ENCODE data around the gene GATC. TPM values are rescaled to one million over a fixed set of nuclear protein-coding genes. Genes with fewer than 3 reads are reported as not detected.
A peak's percentile ranks its signal among the peaks of the same experiment; 100 is the strongest.

GATC gene
- polyA plus RNA-seq, 1 experiment: 25.9 TPM

DNA sequence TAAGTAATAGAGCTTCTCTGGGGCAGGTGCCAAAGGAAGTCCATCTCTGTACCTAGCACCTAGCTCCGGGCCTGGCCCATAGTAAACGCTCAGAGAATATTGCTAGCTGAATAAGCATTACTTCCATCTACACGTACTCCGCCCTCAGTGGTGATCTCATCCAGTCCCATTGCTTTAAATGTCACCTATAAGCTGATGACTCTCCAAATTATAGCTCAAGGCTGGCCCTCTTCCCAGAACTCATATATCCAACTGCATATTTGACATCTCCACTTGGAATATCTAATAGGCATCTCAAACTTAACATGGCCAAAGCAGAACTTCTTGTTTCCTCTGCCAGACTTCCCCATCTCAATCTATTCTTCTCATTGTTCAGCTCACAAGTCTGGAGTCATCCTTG, 42.8 kb downstream of the GATC start:
- ChIA-PET CTCF (interaction anchor here (1.3 to 1.5 kb wide), 2 partner anchors 19 to 20 kb away, joined by 4 to 5 read pairs; no protein-coding TSS in a partner anchor), POLR2A (no interaction called here)
- Histone ChIP-seq H3K9me3 (ENCODE audit: control insufficient read depth, insufficient read depth, low read length) (no peaks in the 10 kb centered on the region), H3K27ac (ENCODE audit: low read depth, low read length) (no peak overlapping the region), H3K4me3 (ENCODE audit: low read depth, low read length) (no peak overlapping the region), H3K27me3 (ENCODE audit: control insufficient read depth, insufficient read depth, low read length) (no peaks in the 10 kb centered on the region)
- TF ChIP-seq, protein P1, sequence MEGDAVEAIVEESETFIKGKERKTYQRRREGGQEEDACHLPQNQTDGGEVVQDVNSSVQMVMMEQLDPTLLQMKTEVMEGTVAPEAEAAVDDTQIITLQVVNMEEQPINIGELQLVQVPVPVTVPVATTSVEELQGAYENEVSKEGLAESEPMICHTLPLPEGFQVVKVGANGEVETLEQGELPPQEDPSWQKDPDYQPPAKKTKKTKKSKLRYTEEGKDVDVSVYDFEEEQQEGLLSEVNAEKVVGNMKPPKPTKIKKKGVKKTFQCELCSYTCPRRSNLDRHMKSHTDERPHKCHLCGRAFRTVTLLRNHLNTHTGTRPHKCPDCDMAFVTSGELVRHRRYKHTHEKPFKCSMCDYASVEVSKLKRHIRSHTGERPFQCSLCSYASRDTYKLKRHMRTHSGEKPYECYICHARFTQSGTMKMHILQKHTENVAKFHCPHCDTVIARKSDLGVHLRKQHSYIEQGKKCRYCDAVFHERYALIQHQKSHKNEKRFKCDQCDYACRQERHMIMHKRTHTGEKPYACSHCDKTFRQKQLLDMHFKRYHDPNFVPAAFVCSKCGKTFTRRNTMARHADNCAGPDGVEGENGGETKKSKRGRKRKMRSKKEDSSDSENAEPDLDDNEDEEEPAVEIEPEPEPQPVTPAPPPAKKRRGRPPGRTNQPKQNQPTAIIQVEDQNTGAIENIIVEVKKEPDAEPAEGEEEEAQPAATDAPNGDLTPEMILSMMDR (IDR thresholded peaks at IDR 0.05; ENCODE audit: low read depth, low read length): no peak
- no peak for DNase-seq (ENCODE audit: low read depth, low spot score)

DNA sequence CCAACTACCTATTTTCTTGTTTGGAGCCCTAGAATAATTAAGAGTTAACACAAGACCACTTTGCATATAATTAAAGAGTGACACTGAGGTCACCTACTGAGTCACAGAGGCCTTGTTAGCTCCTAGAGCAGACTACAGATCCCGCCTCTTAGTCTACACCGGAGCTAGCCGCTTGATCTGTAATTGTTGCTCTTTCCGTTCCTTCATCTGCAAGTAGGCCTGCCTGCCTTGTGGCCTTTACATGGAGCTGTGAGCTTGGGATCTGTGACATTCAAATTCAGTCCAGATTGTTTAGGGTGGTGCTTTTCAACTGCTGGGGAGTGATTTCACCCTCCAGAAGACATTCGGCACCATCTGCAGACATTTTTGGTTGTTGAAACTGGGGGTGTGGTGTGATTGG, 44.1 kb downstream of the GATC start:
- no peak for DNase-seq (ENCODE audit: low read depth, low spot score)
- ChIA-PET POLR2A (no interaction called here), CTCF (no interaction called here)
- H3K4me3 ChIP-seq (ENCODE audit: low read depth, low read length): no peak overlapping the region
- H3K27ac ChIP-seq (ENCODE audit: low read depth, low read length): no peak overlapping the region
- H3K9me3 ChIP-seq (ENCODE audit: control insufficient read depth, insufficient read depth, low read length): no peaks in the 10 kb centered on the region
- no peaks in the 10 kb centered on the region for H3K27me3 ChIP-seq (ENCODE audit: control insufficient read depth, insufficient read depth, low read length)
- TF ChIP-seq, protein P1 (IDR thresholded peaks at IDR 0.05; ENCODE audit: low read depth, low read length): no peak

DNA sequence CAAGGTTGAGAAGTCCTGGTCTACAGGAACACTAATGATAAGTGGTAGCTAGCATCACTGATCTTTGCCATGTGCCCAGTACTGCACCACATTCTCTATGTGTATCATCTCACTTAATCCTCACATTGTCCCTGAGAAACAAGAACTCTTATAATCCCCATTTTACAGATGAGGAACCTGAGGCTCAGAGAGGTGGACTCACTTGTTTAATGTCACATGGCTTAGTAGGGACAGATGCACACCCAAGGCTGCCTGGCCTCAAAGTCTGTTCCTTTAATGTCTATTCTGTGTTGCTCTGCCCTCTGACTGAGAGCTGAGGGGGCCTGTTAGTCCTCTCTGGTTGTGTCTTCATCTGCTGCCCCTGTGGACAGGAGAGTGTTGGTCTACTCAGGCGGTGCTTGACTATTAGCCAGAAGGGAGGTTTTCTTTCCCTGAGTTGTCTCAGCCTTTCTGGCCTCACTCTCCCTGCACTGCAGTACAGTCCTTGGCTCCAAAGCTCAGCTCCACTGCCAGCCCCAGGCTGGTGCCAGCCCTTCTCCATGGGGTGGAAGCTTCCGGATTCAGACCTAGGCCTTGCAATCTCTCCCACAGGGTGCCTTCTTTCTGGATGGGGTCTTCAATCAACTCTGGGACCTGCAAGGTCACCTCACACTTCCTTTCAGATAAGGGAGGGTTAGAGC, 44.7 kb downstream of the GATC start:
- no peak for DNase-seq (ENCODE audit: low read depth, low spot score)
- Histone ChIP-seq H3K4me3 (ENCODE audit: low read depth, low read length) (no peak overlapping the region), H3K9me3 (ENCODE audit: control insufficient read depth, insufficient read depth, low read length) (no peaks in the 10 kb centered on the region), H3K27ac (ENCODE audit: low read depth, low read length) (no peak overlapping the region), H3K27me3 (ENCODE audit: control insufficient read depth, insufficient read depth, low read length) (no peaks in the 10 kb centered on the region)
- CTCF ChIA-PET: interaction anchor here (0.7 kb wide), 1 partner anchor 21 kb away, joined by 3 read pairs; no protein-coding TSS in a partner anchor
- POLR2A ChIA-PET: no interaction called here
- TF ChIP-seq, protein P1 (IDR thresholded peaks at IDR 0.05; ENCODE audit: low read depth, low read length): no peak

DNA sequence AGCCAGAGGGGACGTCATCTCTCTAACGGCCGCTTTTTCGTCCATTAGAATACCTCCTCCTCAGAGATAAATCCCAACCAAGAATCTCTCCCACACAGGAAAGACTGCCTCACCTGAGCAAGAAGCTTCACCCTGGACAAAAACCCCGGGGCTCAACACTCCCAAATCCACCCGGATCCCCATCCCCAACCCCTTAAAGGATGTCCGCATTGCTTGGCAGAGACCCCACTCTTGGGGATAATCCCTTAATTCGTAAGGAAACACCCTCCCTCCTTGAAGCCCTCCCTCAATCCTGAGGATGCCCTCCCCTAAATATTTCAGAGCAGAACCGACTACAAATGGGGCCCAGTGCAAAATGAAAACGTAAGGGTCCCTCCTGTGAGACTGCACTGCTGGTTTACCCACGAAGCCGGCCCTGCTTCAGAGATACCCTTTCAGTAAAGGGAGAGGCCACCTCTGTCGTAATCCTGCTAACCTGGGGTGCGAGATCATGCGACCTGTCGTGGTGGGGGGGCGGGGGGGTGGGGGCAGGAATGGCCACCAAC, 49.0 kb downstream of the GATC start:
- no peak overlapping the region for H3K27ac ChIP-seq (ENCODE audit: low read depth, low read length)
- CTCF ChIA-PET: interaction anchor here (0.6 to 2.0 kb wide), 4 partner anchors 26 to 193 kb away, joined by 3 to 10 read pairs (median 4); partner anchors contain the start of genes SIRT4 and SRSF9
- POLR2A ChIA-PET: interaction anchor here (0.5 to 1.9 kb wide), 8 partner anchors 12 to 812 kb away, joined by 3 to 10 read pairs (median 4); partner anchors contain the start of gene COQ5

More for the DNA sequence above, 49.0 kb downstream of the GATC start:
- TF ChIP-seq, protein P1 (IDR thresholded peaks at IDR 0.05; ENCODE audit: low read depth, low read length): no peak
- no peaks in the 10 kb centered on the region for H3K9me3 ChIP-seq (ENCODE audit: control insufficient read depth, insufficient read depth, low read length)
- no peaks in the 10 kb centered on the region for H3K27me3 ChIP-seq (ENCODE audit: control insufficient read depth, insufficient read depth, low read length)
- H3K4me3 ChIP-seq (ENCODE audit: low read depth, low read length): peak overlapping the region; percentile 64
- no peak for DNase-seq (ENCODE audit: low read depth, low spot score)

Data from AG04450 (cell line).